ENCODE results near the gene RBBP5. TPM values are rescaled to one million over a fixed set of nuclear protein-coding genes. Genes with fewer than 3 reads are reported as not detected.

The RBBP5 gene
- total RNA-seq, 4 donors from 2014 or later: 4.9 to 33.7 (median 24.7) TPM

GRCh38 chr1:205059660-205060059 lies 62.1 kb downstream of the RBBP5 start:
- no peak overlapping the region for H3K4me3 ChIP-seq
- intact Hi-C loops (cut with DNase I; ENCODE audit: low total_unique reads): no loop called here
- H3K36me3 ChIP-seq: no peaks in the 10 kb centered on the region
- H3K27me3 ChIP-seq: no peaks in the 10 kb centered on the region
- H3K9me3 ChIP-seq: no peaks in the 10 kb centered on the region
- no peak overlapping the region for H3K27ac ChIP-seq
- H3K4me1 ChIP-seq: no peaks in the 10 kb centered on the region
- DNase-seq: no peak
- TF ChIP-seq, protein P1, sequence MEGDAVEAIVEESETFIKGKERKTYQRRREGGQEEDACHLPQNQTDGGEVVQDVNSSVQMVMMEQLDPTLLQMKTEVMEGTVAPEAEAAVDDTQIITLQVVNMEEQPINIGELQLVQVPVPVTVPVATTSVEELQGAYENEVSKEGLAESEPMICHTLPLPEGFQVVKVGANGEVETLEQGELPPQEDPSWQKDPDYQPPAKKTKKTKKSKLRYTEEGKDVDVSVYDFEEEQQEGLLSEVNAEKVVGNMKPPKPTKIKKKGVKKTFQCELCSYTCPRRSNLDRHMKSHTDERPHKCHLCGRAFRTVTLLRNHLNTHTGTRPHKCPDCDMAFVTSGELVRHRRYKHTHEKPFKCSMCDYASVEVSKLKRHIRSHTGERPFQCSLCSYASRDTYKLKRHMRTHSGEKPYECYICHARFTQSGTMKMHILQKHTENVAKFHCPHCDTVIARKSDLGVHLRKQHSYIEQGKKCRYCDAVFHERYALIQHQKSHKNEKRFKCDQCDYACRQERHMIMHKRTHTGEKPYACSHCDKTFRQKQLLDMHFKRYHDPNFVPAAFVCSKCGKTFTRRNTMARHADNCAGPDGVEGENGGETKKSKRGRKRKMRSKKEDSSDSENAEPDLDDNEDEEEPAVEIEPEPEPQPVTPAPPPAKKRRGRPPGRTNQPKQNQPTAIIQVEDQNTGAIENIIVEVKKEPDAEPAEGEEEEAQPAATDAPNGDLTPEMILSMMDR (IDR thresholded peaks at IDR 0.05): no peak
- no peak for TF ChIP-seq POLR2A (IDR thresholded peaks at IDR 0.05)

DNA sequence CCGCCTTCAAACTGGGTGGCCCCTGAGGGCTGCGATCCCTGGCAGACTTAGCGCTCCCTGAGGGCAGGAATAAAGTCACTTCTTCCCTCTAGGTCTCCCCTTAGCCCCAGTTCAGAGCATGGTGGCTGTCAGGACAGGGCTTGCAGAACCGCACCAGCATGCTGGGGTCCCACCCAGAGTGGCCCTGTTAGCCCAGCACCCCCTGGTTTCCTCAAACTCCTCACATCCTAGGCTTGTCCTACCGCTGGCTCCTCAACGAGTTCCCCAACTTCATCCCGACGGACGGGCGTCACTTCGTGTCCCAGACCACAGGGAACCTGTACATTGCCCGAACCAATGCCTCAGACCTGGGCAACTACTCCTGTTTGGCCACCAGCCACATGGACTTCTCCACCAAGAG lies 62.9 kb downstream of the RBBP5 start:
- DNase-seq: no peak
- H3K4me1 ChIP-seq: no peaks in the 10 kb centered on the region
- H3K4me3 ChIP-seq: no peak overlapping the region
- no peaks in the 10 kb centered on the region for H3K27me3 ChIP-seq
- H3K27ac ChIP-seq: no peak overlapping the region
- intact Hi-C loops (cut with DNase I; ENCODE audit: low total_unique reads): no loop called here
- H3K9me3 ChIP-seq: no peaks in the 10 kb centered on the region
- no peaks in the 10 kb centered on the region for H3K36me3 ChIP-seq
- TF ChIP-seq, protein P1 (IDR thresholded peaks at IDR 0.05): no peak
- TF ChIP-seq POLR2A (IDR thresholded peaks at IDR 0.05): no peak

GRCh38 chr1:205057808-205058575 lies 63.8 kb downstream of the RBBP5 start:
- Histone ChIP-seq H3K36me3 (no peaks in the 10 kb centered on the region), H3K4me3 (no peak overlapping the region), H3K9me3 (no peaks in the 10 kb centered on the region), H3K27ac (no peak overlapping the region), H3K27me3 (no peaks in the 10 kb centered on the region), H3K4me1 (no peaks in the 10 kb centered on the region)
- intact Hi-C loops (cut with DNase I; ENCODE audit: low total_unique reads): no loop called here
- no peak for DNase-seq
- TF ChIP-seq POLR2A (IDR thresholded peaks at IDR 0.05): no peak
- TF ChIP-seq, protein P1 (IDR thresholded peaks at IDR 0.05): no peak

GRCh38 chr1:205056956-205057568 lies 64.7 kb downstream of the RBBP5 start:
- intact Hi-C loops (cut with DNase I; ENCODE audit: low total_unique reads): no loop called here
- TF ChIP-seq, protein P1 (IDR thresholded peaks at IDR 0.05): no peak
- TF ChIP-seq POLR2A (IDR thresholded peaks at IDR 0.05): no peak

DNA sequence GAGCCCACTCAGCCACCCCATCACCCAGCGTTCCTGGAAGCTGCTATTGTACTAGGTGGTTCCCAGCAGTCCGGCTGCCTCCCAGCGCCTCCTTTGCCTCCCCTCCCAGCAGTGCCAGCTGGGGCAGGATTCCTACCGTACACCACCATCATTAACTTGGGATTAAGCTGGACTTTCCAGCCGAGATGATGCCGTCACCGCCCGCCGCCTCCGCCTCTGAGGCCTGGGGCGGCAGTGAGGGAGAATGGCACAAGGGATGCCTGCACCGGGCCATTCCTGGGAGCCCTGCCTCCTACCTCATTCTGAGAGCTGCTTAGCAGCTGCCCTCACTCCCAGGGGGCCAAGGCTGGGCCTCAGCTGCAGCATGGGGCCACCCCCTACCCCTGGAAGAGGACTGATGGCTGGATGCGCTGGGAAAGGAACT lies 65.6 kb downstream of the RBBP5 start:
- Histone ChIP-seq H3K27me3 (no peaks in the 10 kb centered on the region), H3K9me3 (no peaks in the 10 kb centered on the region), H3K27ac (no peak overlapping the region), H3K4me3 (no peak overlapping the region), H3K4me1 (no peaks in the 10 kb centered on the region), H3K36me3 (no peaks in the 10 kb centered on the region)
- DNase-seq: no peak
- intact Hi-C loops (cut with DNase I; ENCODE audit: low total_unique reads): no loop called here
- TF ChIP-seq POLR2A (IDR thresholded peaks at IDR 0.05): no peak
- TF ChIP-seq, protein P1 (IDR thresholded peaks at IDR 0.05): no peak

More at GRCh38 chr1:205056956-205057568, 64.7 kb downstream of the RBBP5 start:
- H3K36me3 ChIP-seq: no peaks in the 10 kb centered on the region
- no peak overlapping the region for H3K4me3 ChIP-seq
- DNase-seq: no peak
- H3K27ac ChIP-seq: no peak overlapping the region
- H3K9me3 ChIP-seq: no peaks in the 10 kb centered on the region
- H3K27me3 ChIP-seq: no peaks in the 10 kb centered on the region
- H3K4me1 ChIP-seq: no peaks in the 10 kb centered on the region

All from uterus (tissue), 4 donors.